NCI-H748 (cell line): ENCODE results near the gene RAB27A.

Source experiments
- DNase-seq: peaks from one replicate; lab custom pipeline; 2025; ENCODE audit not compliant: unreplicated experiment; lab: John Stamatoyannopoulos, UW

The RAB27A gene

DNA sequence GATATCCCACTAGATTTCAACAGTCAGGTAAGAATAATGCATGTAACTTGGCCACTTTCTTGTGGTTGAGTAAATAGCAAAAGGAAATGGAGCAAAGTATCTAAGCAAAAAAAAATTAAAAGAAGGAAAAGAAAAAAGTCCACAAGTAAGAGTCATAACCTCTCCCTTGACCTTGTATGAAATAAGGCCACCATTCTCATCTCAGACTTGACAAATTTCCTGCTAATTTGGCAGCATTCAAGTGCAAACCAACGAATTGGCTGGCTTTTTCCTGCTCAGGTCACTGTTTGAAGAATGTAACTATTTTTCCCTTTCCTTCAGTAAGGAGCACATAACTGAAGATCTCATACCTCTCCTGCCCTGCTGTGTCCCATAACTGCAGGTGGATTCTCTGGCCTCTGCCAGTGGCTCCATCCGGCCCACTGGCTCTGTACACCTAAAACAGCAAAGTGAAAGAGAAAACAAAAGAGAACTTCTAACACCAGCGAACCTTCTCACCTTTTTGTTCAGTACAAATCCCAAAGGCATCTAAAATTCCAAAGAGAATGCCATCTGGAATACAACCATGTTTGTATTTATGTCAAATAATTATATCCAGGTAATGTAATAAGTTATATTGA, 59.5 kb downstream of the RAB27A start:
- DNase-seq, result no peak

DNA sequence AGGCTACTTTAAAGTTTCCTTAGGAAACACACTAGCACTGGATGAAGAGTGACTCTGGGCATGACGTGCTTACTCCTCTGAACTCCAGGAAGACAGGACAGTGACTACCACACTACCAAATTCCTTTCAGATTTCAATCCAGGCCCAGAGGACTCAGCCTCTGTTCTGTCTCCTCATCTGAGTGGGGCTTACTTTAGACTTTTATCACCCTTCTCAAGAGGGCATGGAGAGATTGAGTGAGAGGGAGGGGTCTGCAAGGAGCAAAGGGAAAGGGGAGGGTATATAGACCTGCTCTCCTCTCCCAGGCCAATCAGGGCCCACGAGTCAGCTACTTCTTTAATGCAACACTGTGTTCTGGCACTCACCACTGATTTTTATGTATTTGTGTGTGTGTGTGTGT, 63.5 kb downstream of the RAB27A start:
- DNase-seq, result no peak

- DNase-seq, result no peak
Measured at GRCh38 chr15:55224892-55225291, 64.7 kb downstream of the RAB27A start.

DNA sequence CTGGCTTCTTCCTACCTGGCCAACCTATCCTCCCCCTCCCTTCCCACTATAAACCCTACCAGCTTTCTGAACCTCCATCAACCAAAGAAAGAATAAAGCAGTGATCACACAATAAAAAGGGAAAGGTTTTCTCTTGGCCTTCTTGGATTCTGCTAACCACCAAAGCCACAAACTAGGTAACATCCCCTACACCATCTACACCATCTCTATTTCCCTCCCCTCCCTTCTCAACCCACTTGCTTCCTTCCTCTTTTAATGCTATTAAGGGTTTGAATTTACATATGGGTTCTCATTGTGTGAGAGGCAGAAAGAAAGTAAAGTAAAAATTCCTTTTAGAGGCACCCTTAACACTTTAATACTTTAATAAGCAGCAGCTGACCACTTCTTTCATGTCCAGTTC, 67.0 kb downstream of the RAB27A start:
- DNase-seq, result no peak

- no peak for DNase-seq
Measured at GRCh38 chr15:55221090-55222011, 68.3 kb downstream of the RAB27A start.

DNA sequence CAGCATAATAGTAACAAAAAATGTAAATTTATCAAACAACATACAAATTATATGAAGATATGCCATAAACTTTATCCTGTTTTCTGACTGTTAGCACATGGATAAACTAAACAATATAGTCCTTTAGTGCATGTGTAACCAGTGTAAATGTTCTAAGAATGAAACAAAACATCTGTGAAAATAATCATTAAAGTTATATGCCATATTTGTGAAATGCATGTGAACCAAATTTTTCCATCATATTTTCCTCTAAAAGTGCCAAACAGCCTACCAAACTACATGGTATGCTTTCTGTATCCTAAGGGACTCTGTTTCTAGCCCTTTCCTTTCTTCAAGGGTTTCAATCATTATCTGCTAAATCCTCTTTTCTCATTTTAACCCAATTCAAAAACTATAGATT, 69.0 kb downstream of the RAB27A start:
- DNase-seq, result no peak

GRCh38 chr15:55218056-55218455, 71.6 kb downstream of the RAB27A start:
- DNase-seq, result no peak

- DNase-seq, result no peak
Measured at GRCh38 chr15:55204464-55204863, 85.1 kb downstream of the RAB27A start.

GRCh38 chr15:55202206-55202605, 87.4 kb downstream of the RAB27A start:
- no peak for DNase-seq

- no peak for DNase-seq
Measured at GRCh38 chr15:55198706-55199105, 90.9 kb downstream of the RAB27A start.

GRCh38 chr15:55197719-55198118, 91.9 kb downstream of the RAB27A start:
- no peak for DNase-seq

GRCh38 chr15:55197362-55197705, 92.3 kb downstream of the RAB27A start:
- no peak for DNase-seq

DNA sequence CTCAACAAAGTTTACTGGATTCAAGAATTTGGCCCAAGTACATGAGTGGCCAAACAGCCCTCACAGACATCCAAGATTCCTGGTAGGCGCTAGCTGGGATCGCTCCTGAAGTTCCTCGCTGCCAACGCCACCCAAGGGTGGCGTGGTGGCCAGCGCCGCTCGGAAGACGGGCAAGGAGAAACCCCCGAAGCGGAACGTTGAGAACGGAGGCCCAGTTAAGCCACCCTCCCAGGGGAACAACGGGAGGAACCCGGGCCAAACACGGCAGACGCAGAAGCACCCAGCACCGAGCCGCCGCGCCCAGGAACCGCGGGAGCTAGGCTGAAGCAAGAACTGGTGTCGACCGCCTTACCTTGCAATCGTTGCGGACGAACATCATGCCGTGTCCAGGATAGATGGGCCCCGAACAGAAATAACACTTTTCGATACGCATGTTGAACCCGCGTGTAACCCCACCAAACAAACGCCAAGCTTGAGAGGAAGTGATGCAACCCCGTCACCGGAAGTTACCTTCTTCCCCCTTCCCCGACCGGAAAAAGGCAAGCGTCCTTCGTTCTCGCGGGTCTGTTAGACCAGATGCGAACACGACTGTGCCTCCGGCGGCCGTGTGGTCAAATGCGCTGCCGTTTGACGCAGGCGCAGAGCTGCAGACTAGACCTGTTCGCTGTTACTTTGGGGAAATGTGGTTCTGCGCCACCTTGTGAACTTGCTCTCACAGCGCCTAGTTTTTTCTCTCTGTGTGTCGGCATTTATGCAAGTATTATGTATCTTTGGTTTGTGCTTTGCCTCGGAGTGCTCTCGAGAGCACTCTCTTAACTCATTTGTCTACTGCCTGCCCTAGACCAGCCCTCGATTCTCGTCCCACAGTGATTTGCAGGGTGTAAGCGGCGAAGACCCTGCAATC, 92.9 kb downstream of the RAB27A start, which contains the start of gene RSL24D1:
Gene RSL24D1, minus strand, starts transcription at position 484 of the 904 bp plus-strand sequence. Its CDS starts 51 bp downstream, at position 433.
- peak; percentile 96 for DNase-seq

DNA sequence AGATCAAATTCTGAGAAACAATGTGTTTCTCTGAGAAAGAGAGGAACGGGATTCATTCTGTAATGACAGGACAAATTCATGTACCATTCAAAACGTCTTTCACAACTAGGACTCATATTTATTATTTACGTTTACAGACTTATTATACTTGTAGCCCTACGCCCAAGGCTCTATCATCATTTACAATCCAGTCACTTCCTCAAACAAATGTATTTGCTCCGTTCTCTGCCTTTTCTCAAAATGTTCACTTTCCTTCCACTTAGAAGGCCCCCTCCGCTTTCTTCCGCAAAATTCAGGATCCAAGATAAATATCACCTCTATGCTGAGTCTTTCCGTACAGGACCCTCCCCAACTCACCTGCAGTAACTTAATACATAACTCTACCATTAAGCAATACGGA, 93.6 kb downstream of the RAB27A start:
- DNase-seq, result no peak

- no peak for DNase-seq
Measured at GRCh38 chr15:55194256-55194655, 95.4 kb downstream of the RAB27A start.

DNA sequence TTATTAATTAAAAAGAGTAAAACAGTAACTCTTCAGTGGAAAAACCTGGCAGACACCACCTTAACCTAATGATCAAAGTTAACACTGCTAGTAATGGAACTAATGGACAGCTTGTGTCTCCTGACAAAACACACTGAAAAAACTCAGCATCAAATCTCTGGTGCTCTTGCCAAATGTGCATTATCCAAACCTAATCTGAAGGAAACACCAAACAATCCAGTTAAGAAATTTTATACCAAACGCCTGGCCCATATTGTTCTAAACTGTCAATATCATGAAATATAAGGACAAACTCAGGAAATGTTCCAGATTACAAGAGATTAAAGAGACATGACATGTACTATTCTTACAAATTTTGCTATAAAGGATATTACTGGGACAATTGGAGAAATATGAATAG, 103.3 kb downstream of the RAB27A start:
- DNase-seq, result no peak

DNA sequence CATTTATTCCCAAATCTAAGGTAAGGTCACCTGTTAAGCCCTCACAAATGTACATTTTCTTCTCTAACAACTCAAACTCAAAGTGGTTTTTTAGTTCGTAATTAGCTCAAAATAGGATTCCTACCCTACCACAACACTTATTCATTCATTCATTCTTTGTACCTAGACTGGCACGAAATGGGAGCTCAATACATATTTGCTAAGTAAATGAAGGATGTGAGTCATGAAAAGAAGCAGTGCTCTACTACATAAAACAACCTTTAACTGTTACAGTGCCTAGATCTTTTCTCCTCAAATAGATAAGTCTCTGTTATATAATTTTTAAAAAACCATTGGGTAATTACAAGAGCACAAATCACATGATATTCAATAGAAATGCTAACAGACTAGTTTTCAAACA, 105.9 kb downstream of the RAB27A start:
- DNase-seq, result no peak

GRCh38 chr15:55179141-55179540, 110.5 kb downstream of the RAB27A start:
- DNase-seq, result no peak

DNA sequence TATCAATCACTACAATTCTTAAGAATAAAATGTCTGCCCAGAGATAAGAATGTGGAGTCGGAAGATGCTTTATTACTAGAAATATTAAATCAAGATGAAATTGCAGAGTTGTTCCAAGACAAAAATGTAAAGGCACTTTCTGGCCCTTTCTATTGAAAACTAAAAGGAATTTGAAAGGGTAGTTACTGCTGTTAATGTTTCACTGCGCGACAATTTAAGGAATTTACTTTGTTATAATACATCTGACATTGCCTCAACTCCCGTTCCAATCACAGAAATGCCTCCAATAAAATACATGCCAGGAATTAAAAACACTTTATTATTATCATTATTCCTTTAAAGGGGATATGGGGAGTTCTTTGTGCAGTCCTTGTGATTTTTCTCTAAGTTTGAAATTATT, 119.3 kb downstream of the RAB27A start:
- DNase-seq, result no peak

- DNase-seq, result peak; percentile 63
Measured at GRCh38 chr15:55168350-55168974, 121.2 kb downstream of the RAB27A start.

GRCh38 chr15:55164284-55164683, 125.3 kb downstream of the RAB27A start:
- no peak for DNase-seq
